ENCODE data around the gene ACOT11.

The ACOT11 gene

DNA sequence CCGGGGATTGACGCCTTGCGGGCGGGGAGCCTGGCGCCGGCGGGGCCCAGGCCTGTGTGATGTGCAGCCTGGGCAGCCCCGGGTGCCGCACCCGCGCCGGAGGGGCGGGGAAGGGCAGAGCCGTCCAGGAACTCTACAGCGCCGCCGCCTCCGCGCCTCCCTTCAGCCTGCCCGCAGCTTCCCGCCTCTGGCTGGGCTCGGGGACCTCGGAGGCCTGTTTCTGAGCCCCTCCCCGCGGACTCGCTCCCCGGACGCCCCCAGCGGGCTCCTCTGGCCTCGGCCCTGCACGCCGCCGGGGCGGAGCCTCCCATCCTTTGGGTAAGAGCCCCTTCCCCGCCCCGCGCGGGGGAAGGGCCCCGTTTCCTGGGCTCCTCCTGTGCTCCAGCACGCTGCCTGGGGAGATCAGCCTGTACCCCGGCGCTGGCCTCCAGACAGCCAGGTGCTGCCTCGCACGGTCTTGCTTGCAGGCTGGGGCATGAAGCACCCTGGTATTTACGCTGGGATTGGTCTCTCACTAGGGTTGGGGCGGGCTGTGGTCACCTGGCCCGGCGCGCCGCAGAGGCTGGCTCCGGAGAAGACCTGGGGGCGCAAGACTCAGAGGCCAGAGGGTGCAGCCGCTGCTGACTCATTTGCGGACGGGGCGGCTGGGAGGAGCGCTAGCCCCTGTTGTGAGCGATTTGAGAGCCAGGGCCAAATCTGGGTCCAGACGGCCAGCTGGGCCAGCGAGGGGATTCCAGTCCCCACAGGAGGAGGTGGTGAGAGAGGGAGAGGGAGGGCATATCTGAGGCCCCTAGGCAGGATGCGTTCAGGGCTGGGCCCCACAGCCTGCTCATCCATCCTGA lies 5.7 kb upstream of the ACOT11 start:
- no peaks in the 10 kb centered on the region for H3K27me3 ChIP-seq (ENCODE audit: control insufficient read depth, insufficient read depth, low read length)
- H3K36me3 ChIP-seq (ENCODE audit: control insufficient read depth, insufficient read depth, low read length) = no peaks in the 10 kb centered on the region
- H3K9ac ChIP-seq (ENCODE audit: low read length) = peak overlapping the region; percentile 58
- H3K4me3 ChIP-seq (ENCODE audit: low read length) = peak overlapping the region; percentile 72
- H3K4me1 ChIP-seq (ENCODE audit: control insufficient read depth, insufficient read depth, low read length) = peaks cover 8% of the 10 kb centered on the region
- H3K27ac ChIP-seq (ENCODE audit: low read depth, low read length) = peak overlapping the region; percentile 80

DNA sequence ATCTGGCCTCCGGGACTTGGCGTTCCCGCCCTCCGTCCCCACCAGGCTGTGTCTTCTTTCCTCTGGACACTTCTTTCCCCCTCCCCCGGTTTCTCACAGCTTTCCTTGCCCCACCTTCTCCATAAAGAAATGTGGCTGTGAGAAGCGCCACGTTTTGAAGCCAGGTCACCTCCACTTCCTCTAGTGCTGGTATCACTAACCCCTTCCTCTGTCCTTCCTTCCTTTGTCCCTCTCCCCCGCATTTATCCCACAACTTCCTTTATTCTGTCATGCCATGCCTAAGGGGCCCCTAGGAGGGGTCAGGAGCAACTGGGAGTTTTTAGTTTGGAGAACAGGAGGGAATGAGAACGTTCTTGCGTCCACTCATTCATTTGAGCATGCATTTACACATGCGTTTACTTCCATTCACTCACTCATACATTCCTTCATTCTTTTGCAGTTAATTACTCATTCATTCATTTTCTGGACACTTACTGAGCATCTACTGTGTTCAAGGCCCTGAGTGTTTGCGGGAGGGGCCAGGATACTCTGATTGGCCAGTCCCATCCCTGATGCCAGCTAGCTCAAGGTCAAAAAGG lies 5.0 kb upstream of the ACOT11 start:
- H3K4me1 ChIP-seq (ENCODE audit: control insufficient read depth, insufficient read depth, low read length) = peaks cover 9% of the 10 kb centered on the region
- peak overlapping the region; percentile 58 for H3K9ac ChIP-seq (ENCODE audit: low read length)
- H3K36me3 ChIP-seq (ENCODE audit: control insufficient read depth, insufficient read depth, low read length) = no peaks in the 10 kb centered on the region
- H3K27ac ChIP-seq (ENCODE audit: low read depth, low read length) = peak overlapping the region; percentile 80
- peak overlapping the region; percentile 72 for H3K4me3 ChIP-seq (ENCODE audit: low read length)
- H3K27me3 ChIP-seq (ENCODE audit: control insufficient read depth, insufficient read depth, low read length) = no peaks in the 10 kb centered on the region

DNA sequence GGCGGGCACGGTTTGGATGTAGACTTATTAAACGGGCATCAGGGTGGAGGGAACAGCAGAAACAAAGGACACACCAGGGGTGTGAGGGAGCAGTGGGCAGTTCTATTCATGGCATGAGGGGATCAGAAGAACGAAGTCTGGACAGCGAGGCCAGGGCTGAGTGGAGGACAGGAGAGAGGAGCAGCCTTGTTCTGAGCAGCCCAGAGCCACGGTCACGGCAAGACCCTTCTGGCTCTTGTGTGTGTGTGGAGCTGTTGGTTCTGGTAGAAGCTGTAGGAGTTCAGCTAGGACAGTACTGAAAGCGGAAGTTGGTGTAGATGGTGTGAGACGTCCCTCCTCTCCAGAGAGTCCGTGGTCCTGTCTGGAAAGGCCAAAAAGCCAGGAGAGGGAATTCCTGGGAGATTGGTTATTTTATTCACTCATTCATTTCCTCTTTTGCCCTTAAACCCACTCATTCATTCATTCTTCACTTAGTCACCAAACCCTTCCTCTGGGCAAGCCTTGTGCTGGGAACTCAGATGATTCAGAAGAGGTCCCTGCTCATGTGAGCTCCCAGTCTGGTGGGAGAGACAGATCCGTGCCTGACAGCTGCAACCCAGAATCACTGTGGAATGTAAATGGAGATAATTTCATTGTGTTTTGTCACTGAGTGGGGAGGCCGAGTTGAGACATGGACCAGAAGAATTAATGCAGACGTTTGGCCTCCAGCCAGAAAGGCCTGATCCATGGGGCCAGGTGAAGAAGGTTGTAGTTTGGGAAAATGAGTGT lies 4.1 kb upstream of the ACOT11 start:
- H3K9ac ChIP-seq (ENCODE audit: low read length) = no peak overlapping the region
- peaks cover 9% of the 10 kb centered on the region for H3K4me1 ChIP-seq (ENCODE audit: control insufficient read depth, insufficient read depth, low read length)
- H3K27ac ChIP-seq (ENCODE audit: low read depth, low read length) = no peak overlapping the region
- H3K27me3 ChIP-seq (ENCODE audit: control insufficient read depth, insufficient read depth, low read length) = no peaks in the 10 kb centered on the region
- H3K4me3 ChIP-seq (ENCODE audit: low read length) = no peak overlapping the region
- H3K36me3 ChIP-seq (ENCODE audit: control insufficient read depth, insufficient read depth, low read length) = no peaks in the 10 kb centered on the region

- H3K4me1 ChIP-seq (ENCODE audit: control insufficient read depth, insufficient read depth, low read length) = peaks cover 12% of the 10 kb centered on the region
- H3K27ac ChIP-seq (ENCODE audit: low read depth, low read length) = peak overlapping the region; percentile 90
- no peak overlapping the region for H3K4me3 ChIP-seq (ENCODE audit: low read length)
- no peak overlapping the region for H3K9ac ChIP-seq (ENCODE audit: low read length)
- no peaks in the 10 kb centered on the region for H3K36me3 ChIP-seq (ENCODE audit: control insufficient read depth, insufficient read depth, low read length)
- H3K27me3 ChIP-seq (ENCODE audit: control insufficient read depth, insufficient read depth, low read length) = no peaks in the 10 kb centered on the region
Observed at GRCh38 chr1:54545916-54546635, 2.0 kb upstream of the ACOT11 start.

- H3K36me3 ChIP-seq (ENCODE audit: control insufficient read depth, insufficient read depth, low read length) = no peaks in the 10 kb centered on the region
- H3K27ac ChIP-seq (ENCODE audit: low read depth, low read length) = peak overlapping the region; percentile 90
- H3K27me3 ChIP-seq (ENCODE audit: control insufficient read depth, insufficient read depth, low read length) = no peaks in the 10 kb centered on the region
- no peak overlapping the region for H3K9ac ChIP-seq (ENCODE audit: low read length)
- H3K4me3 ChIP-seq (ENCODE audit: low read length) = no peak overlapping the region
- H3K4me1 ChIP-seq (ENCODE audit: control insufficient read depth, insufficient read depth, low read length) = peaks cover 12% of the 10 kb centered on the region
Observed at GRCh38 chr1:54546651-54547401, 1.2 kb upstream of the ACOT11 start.

DNA sequence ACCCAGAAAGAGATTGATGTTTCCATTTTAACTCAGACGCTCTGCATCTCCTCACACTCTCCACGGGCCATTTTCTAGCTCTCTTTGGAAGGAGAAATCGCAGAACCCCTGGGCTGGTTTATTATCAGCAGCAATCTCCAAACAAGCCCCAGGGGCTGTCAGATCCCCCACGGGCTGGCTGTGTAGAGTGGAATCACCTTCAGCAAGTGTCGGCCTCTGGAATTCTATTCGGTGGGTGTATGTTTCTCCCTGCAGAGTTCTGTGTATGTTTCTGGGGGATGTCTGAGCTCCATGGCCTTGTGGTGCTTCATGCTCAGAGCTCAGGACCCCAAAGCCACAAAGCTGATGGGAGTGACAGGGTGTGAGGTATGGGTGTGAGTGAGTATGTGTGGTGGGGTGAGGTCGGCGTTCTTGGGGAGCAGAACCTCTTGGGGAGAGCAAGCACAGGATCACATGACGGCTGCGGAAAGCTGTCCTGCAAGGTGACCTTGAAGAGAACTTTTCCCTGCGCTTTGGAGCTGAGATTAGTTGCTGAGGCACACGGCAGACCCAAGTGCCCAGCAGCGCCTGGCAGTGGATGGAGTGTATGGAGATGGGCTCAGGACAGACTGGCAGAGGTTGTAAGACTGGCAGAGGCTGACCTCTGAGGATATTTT lies 489 bp downstream of the ACOT11 start:
- Histone ChIP-seq H3K27ac (ENCODE audit: low read depth, low read length) (peak overlapping the region; percentile 90), H3K4me3 (ENCODE audit: low read length) (peak overlapping the region; percentile 59), H3K9ac (ENCODE audit: low read length) (peak overlapping the region; percentile 14), H3K27me3 (ENCODE audit: control insufficient read depth, insufficient read depth, low read length) (no peaks in the 10 kb centered on the region), H3K4me1 (ENCODE audit: control insufficient read depth, insufficient read depth, low read length) (peaks cover 9% of the 10 kb centered on the region), H3K36me3 (ENCODE audit: control insufficient read depth, insufficient read depth, low read length) (no peaks in the 10 kb centered on the region)

DNA sequence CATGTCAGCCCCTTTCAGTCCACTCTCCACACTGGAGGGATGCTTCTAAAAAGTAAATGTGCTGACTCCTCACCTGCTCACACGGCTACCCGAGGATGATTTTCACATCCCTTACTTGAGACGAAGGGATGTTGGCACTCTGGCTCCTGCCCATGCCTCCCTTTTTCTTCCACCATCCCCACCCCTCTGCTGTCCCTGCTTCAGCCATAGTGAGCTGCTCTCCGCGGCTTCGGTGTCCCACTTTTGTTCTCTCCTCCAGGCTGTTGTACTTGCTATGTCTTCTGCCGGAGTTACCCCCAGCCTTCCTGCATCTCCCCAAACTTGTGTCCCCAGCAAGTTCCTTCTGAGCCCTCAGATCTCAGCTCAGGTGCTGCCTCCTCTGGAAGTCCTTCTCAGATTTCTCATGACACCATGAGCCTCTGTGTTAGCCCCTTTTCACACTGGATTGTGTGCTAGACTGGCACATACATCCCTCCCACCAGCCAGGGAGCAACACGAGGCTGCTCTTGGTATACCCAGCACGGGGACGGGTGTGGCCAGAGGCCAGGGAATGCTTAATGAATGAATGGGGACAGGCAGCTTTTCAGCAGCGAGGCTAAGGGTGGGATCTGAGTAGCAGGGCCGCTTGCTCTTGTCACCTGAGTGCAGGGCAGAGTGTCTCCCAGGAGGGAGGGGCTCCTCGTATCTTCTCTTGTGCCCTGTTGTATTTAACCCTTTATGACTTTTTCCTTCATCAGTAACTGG lies 1.3 kb downstream of the ACOT11 start:
- no peak overlapping the region for H3K9ac ChIP-seq (ENCODE audit: low read length)
- H3K27me3 ChIP-seq (ENCODE audit: control insufficient read depth, insufficient read depth, low read length) = no peaks in the 10 kb centered on the region
- peak overlapping the region; percentile 90 for H3K27ac ChIP-seq (ENCODE audit: low read depth, low read length)
- peak overlapping the region; percentile 59 for H3K4me3 ChIP-seq (ENCODE audit: low read length)
- peaks cover 9% of the 10 kb centered on the region for H3K4me1 ChIP-seq (ENCODE audit: control insufficient read depth, insufficient read depth, low read length)
- no peaks in the 10 kb centered on the region for H3K36me3 ChIP-seq (ENCODE audit: control insufficient read depth, insufficient read depth, low read length)

- no peak overlapping the region for H3K27ac ChIP-seq (ENCODE audit: low read depth, low read length)
Observed at GRCh38 chr1:54551891-54552290, 3.9 kb downstream of the ACOT11 start.

DNA sequence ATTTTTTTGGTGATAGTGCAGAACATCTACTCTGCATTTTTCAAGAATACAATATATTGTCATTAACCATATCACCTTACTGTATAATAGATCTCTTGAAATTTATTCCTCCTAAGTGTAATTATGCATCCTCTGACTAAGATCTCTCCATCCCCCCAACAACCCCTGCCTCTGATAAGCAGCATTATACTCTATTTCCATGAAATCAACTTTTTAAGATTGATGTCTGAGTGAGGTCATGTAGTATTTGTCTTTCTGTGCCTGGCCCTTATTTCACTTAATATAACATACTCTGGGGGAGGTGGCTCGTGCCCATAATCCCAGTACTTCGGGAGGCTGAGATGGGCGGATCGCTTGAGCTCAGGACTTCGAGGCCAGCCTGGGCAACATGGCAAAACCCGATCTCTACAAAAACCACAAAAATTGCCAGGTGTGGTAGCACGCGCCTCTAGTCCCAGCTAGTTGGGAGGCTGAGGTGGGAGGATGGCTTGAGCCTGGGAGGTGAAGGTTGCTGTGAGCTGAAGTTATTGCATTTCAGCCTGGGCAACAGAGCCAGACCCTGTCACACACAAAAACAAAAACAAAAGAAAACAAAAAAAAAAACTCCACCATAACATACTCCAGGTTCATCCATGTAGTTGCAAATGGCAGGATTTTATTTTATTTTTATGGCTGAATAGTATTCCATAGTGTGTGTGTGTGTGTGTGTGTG lies 5.7 kb downstream of the ACOT11 start:
- Histone ChIP-seq H3K27me3 (ENCODE audit: control insufficient read depth, insufficient read depth, low read length) (no peaks in the 10 kb centered on the region), H3K36me3 (ENCODE audit: control insufficient read depth, insufficient read depth, low read length) (no peaks in the 10 kb centered on the region), H3K9ac (ENCODE audit: low read length) (no peak overlapping the region), H3K4me1 (ENCODE audit: control insufficient read depth, insufficient read depth, low read length) (peaks cover 10% of the 10 kb centered on the region), H3K27ac (ENCODE audit: low read depth, low read length) (no peak overlapping the region), H3K4me3 (ENCODE audit: low read length) (no peak overlapping the region)

More at GRCh38 chr1:54551891-54552290, 3.9 kb downstream of the ACOT11 start:
- Histone ChIP-seq H3K27me3 (ENCODE audit: control insufficient read depth, insufficient read depth, low read length) (no peaks in the 10 kb centered on the region), H3K4me3 (ENCODE audit: low read length) (no peak overlapping the region), H3K4me1 (ENCODE audit: control insufficient read depth, insufficient read depth, low read length) (peaks cover 9% of the 10 kb centered on the region), H3K9ac (ENCODE audit: low read length) (no peak overlapping the region), H3K36me3 (ENCODE audit: control insufficient read depth, insufficient read depth, low read length) (no peaks in the 10 kb centered on the region)

- peaks cover 15% of the 10 kb centered on the region for H3K4me1 ChIP-seq (ENCODE audit: control insufficient read depth, insufficient read depth, low read length)
Observed at GRCh38 chr1:54556110-54556509, 8.1 kb downstream of the ACOT11 start.

More at GRCh38 chr1:54556110-54556509, 8.1 kb downstream of the ACOT11 start:
- H3K36me3 ChIP-seq (ENCODE audit: control insufficient read depth, insufficient read depth, low read length) = no peaks in the 10 kb centered on the region
- H3K9ac ChIP-seq (ENCODE audit: low read length) = no peak overlapping the region
- no peak overlapping the region for H3K4me3 ChIP-seq (ENCODE audit: low read length)
- no peaks in the 10 kb centered on the region for H3K27me3 ChIP-seq (ENCODE audit: control insufficient read depth, insufficient read depth, low read length)
- H3K27ac ChIP-seq (ENCODE audit: low read depth, low read length) = no peak overlapping the region
